ENCODE measurements around the gene FRMD4A. TPM values are rescaled to one million over a fixed set of nuclear protein-coding genes. Genes with fewer than 3 reads are reported as not detected.

The FRMD4A gene
- total and polyA plus RNA-seq, 2 experiments from 2014 or later: 3.7 to 12.6 TPM

DNA sequence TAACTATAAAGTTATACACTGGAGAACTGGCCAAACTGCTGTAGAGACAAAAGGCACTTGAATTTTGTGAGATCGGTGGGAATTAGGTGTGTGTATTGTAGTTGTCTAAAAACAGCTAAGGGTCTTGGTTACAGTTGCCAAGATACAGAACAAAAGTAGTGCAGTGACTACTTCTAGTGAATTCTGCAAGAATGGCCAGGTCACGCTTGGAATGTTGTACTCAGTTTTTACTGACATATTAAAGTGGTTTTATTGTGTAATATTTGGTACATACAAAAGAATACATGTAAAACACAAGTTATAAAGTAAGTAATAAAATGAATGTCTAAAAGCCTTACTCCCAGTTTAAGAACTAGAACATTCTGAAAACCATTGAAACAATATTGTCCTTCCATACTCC is 701.6 kb downstream of the FRMD4A start:
- no peak overlapping the region for H3K27ac ChIP-seq
- peak in 1 of 2 donors; percentile 27 for DNase-seq (ENCODE audit: low read depth in 1 of 2, low spot score in 1 of 2)
- H3K36me3 ChIP-seq: peaks cover 6% of the 10 kb centered on the region
- no peaks in the 10 kb centered on the region for H3K4me1 ChIP-seq (ENCODE audit: low read depth)
- no peaks in the 10 kb centered on the region for H3K27me3 ChIP-seq
- no peaks in the 10 kb centered on the region for H3K9me3 ChIP-seq (ENCODE audit: low read depth)
- H3K4me3 ChIP-seq: no peak overlapping the region
- TF ChIP-seq CTCF (IDR thresholded peaks at IDR 0.05; ENCODE audit: low read depth, low read length): no peak

DNA sequence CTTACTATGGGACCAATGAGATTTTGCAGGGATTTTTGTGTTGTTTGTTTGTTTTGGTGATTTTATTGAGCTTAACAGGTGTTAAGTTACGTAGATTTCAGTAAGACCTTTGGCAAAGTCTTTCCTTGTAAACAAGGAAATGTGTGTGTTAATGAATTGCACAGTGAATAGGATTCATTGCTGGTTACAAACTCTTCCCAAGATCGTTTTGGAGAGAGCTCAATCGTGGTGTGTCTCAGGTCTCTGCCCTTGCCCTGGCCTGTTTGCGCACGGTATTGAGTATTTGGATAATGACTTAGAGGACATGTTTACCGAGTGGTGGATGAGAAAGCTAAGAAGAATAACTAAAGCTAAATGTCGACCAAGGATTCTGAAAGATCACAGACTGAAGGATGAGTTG is 702.1 kb downstream of the FRMD4A start:
- Histone ChIP-seq H3K27ac (no peak overlapping the region), H3K36me3 (peaks cover 6% of the 10 kb centered on the region), H3K4me1 (ENCODE audit: low read depth) (no peaks in the 10 kb centered on the region), H3K9me3 (ENCODE audit: low read depth) (no peaks in the 10 kb centered on the region), H3K4me3 (no peak overlapping the region), H3K27me3 (no peaks in the 10 kb centered on the region)
- TF ChIP-seq CTCF (IDR thresholded peaks at IDR 0.05; ENCODE audit: low read depth, low read length): no peak
- DNase-seq (ENCODE audit: low read depth in 1 of 2, low spot score in 1 of 2): no peak

- no peaks in the 10 kb centered on the region for H3K4me1 ChIP-seq (ENCODE audit: low read depth)
- peak in 1 of 2 donors; percentile 44 for DNase-seq (ENCODE audit: low read depth in 1 of 2, low spot score in 1 of 2)
- H3K36me3 ChIP-seq: peaks cover 6% of the 10 kb centered on the region
- no peak overlapping the region for H3K27ac ChIP-seq
- no peak overlapping the region for H3K4me3 ChIP-seq
- no peaks in the 10 kb centered on the region for H3K27me3 ChIP-seq
- no peaks in the 10 kb centered on the region for H3K9me3 ChIP-seq (ENCODE audit: low read depth)
- no peak for TF ChIP-seq CTCF (IDR thresholded peaks at IDR 0.05; ENCODE audit: low read depth, low read length)
Observed at GRCh38 chr10:13627459-13628310, 703.0 kb downstream of the FRMD4A start.

GRCh38 chr10:13624630-13625029 is 706.1 kb downstream of the FRMD4A start:
- Histone ChIP-seq H3K27me3 (no peaks in the 10 kb centered on the region), H3K27ac (no peak overlapping the region), H3K9me3 (ENCODE audit: low read depth) (no peaks in the 10 kb centered on the region), H3K36me3 (no peaks in the 10 kb centered on the region), H3K4me1 (ENCODE audit: low read depth) (no peaks in the 10 kb centered on the region), H3K4me3 (no peak overlapping the region)
- TF ChIP-seq CTCF (IDR thresholded peaks at IDR 0.05; ENCODE audit: low read depth, low read length): no peak
- DNase-seq (ENCODE audit: low read depth in 1 of 2, low spot score in 1 of 2): no peak

- Histone ChIP-seq H3K4me3 (no peak overlapping the region), H3K9me3 (ENCODE audit: low read depth) (no peaks in the 10 kb centered on the region), H3K36me3 (no peaks in the 10 kb centered on the region), H3K27me3 (no peaks in the 10 kb centered on the region), H3K4me1 (ENCODE audit: low read depth) (no peaks in the 10 kb centered on the region), H3K27ac (no peak overlapping the region)
- no peak for DNase-seq (ENCODE audit: low read depth in 1 of 2, low spot score in 1 of 2)
- TF ChIP-seq CTCF (IDR thresholded peaks at IDR 0.05; ENCODE audit: low read depth, low read length): no peak
Observed at GRCh38 chr10:13621931-13622330, 708.8 kb downstream of the FRMD4A start.
